Midbrain (tissue), 1 donor: Measurements from ENCODE around the gene CTDNEP1.

Source experiments
- DNase-seq: peaks from one replicate; lab custom pipeline; 2025; lab: John Stamatoyannopoulos, UW

Gene CTDNEP1

DNA sequence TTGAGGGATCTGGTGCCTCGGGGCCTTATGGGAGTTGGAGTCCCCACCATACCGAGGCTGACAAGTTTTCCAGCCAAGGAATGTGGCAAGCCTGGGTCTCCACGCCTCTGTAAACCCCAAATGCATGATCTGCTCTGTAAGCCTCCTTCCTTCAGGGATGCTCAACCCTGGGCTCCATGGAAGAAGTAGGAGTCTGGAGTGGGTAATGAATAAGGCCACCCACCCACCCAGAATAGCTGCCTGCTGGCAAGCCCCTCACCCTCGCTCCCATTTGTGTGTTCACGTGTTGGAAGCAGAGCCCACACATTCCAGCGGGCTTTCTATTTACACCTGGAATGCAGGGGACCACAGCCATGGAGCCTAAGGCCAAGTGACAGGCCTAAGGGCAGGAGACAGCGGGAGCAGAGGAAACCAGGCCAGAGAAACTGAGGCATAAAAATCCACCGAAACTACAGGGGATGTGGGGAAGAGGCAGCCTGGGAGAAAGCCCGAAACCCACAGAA lies 36.3 kb downstream of the CTDNEP1 start:
- DNase-seq = no peak

DNA sequence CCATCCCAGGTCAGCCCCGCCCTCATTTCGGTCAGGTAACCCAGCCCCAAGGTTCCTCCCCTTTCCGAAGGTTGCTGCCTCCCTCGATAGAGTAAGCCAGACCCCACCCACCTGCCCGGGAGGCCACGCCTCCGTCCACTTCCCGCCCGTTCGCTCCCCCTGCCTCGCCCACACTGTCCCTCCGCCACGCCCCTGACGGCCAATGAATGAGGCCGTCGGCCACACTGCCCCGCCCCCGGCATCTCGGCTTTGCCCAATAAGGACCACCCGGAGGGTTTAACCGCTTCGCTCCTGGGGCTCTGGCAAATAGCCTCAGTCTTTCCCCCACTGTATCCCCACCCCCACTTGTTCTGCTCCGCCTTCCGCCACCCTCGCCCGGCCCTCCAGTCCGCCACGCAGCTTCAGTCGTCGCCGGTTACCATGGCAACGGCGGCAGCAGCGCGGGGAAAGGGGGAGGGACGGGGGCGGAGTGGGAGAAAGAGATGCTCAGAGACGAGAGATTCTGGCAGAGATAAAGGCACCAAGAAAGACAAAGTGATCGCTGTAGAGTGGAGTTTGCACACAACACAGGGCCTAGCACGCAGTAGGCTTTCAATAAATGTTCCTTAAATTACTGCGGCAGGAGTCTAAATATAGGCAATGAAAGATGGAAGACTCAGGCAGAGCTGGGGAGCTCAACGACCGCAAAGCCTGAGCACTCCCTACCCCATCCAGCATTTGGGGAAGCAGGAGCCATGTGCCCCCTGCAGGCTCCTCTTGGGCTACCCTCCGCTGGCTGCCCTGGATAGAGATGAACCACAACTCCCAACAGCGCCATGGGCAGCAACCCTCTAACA lies 37.0 kb downstream of the CTDNEP1 start:
- DNase-seq = peak; percentile 95

GRCh38 chr17:7213895-7214299 lies 37.6 kb downstream of the CTDNEP1 start:
- DNase-seq = no peak

GRCh38 chr17:7211491-7212273 lies 39.9 kb downstream of the CTDNEP1 start:
- DNase-seq = no peak

- no peak for DNase-seq
These were observed 42.6 kb downstream of the CTDNEP1 start for GRCh38 chr17:7208754-7209460.

GRCh38 chr17:7208027-7208571 lies 43.4 kb downstream of the CTDNEP1 start:
- DNase-seq = no peak

GRCh38 chr17:7207120-7208001 lies 44.2 kb downstream of the CTDNEP1 start:
- no peak for DNase-seq

GRCh38 chr17:7205561-7205960 lies 46.0 kb downstream of the CTDNEP1 start:
- no peak for DNase-seq

- peak; percentile 79 for DNase-seq
These were observed 46.6 kb downstream of the CTDNEP1 start for GRCh38 chr17:7204828-7205461.

DNA sequence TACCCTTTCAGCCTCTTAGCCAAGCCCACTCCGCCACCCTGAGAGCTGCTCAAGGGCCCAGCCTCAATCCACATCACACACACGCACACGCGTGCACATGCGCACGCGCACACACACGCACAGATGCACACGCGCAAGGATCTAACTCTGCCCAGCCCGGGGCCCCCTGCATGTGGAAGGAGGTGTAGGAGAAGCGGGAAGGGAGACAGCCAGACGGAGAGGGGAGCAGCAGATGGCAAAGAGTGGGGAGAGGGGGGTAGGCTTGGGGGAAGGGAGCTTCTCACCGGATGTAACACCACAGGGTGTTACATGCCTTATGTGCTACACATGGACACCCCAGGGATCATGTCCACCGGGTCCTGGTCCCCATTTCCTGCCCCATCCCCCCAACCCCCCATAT lies 47.2 kb downstream of the CTDNEP1 start:
- no peak for DNase-seq

- no peak for DNase-seq
These were observed 48.1 kb downstream of the CTDNEP1 start for GRCh38 chr17:7203391-7203790.

DNA sequence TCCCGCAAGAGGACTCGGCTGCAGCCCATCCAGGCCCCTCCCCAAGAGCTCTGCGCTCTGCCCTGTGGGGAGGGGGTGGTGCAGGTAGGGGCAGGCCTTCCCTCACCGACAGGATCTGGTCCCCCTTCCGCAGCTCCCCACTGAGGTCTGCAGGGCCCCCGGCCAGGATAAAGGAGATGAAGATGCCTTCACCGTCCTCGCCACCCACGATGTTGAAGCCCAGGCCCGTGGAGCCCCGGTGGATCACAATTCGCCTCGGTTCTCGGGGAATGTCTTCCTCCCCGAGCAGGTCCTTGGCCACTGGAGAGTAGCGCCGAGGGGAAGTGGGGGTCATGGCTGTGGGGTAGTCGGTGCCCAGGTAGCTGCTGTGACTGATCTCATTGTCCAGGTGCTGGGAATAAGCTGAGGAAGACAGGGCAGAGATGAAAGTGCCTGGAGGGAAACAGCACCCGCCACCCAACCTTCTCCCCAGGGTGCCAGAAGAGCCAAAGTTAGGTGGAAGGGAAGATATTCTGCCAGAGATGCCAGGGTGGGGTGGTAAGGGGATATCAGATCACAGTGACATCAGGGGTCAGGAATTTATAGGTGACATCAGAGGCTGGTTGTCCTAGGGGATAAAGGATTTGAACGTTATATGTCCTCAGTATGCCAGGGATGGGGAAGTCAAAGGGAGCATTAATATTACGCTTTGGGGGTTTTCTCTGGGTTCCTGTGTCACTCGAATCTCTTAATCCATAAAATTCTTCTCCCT lies 54.7 kb downstream of the CTDNEP1 start:
- no peak for DNase-seq

DNA sequence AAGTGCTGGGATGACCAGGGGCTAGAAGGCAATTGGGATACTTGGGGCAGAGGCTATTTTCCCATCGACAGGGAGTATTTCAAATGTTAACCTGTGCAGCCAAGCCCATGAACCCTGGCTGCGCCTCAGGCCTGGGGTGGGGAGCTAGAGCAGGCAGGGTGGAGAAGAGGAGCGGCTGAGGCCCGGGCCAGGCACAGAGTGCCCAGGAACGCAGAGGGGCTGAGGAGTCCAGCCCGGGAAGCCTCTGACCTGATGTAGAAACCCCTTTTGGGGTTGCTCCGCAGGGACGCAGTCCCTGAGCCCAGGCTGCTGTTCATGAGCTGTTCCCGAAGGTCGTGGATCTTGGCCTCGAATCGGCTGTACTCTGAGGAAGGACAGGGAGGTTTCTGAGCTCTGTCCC lies 55.6 kb downstream of the CTDNEP1 start:
- no peak for DNase-seq
